K562 treated with DMSO at 1 percent for 24 hours (cell line): Measurements from ENCODE around the gene SPPL2B. TPM values are rescaled to one million over a fixed set of nuclear protein-coding genes. Genes with fewer than 3 reads are reported as not detected.

Source experiments
- total RNA-seq: library from RNA; unstranded; fragments of 300-600 nt; gene quantifications from 2 replicates; pipeline ENCODE4 v1.2.3, GENCODE V29; 2022; ENCODE audit warnings: low read depth; ENCODE audit not compliant: insufficient read depth

The SPPL2B gene, protein sequence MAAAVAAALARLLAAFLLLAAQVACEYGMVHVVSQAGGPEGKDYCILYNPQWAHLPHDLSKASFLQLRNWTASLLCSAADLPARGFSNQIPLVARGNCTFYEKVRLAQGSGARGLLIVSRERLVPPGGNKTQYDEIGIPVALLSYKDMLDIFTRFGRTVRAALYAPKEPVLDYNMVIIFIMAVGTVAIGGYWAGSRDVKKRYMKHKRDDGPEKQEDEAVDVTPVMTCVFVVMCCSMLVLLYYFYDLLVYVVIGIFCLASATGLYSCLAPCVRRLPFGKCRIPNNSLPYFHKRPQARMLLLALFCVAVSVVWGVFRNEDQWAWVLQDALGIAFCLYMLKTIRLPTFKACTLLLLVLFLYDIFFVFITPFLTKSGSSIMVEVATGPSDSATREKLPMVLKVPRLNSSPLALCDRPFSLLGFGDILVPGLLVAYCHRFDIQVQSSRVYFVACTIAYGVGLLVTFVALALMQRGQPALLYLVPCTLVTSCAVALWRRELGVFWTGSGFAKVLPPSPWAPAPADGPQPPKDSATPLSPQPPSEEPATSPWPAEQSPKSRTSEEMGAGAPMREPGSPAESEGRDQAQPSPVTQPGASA
- total RNA-seq, result 67.1 and 84.5 TPM in 2 replicates

DNA sequence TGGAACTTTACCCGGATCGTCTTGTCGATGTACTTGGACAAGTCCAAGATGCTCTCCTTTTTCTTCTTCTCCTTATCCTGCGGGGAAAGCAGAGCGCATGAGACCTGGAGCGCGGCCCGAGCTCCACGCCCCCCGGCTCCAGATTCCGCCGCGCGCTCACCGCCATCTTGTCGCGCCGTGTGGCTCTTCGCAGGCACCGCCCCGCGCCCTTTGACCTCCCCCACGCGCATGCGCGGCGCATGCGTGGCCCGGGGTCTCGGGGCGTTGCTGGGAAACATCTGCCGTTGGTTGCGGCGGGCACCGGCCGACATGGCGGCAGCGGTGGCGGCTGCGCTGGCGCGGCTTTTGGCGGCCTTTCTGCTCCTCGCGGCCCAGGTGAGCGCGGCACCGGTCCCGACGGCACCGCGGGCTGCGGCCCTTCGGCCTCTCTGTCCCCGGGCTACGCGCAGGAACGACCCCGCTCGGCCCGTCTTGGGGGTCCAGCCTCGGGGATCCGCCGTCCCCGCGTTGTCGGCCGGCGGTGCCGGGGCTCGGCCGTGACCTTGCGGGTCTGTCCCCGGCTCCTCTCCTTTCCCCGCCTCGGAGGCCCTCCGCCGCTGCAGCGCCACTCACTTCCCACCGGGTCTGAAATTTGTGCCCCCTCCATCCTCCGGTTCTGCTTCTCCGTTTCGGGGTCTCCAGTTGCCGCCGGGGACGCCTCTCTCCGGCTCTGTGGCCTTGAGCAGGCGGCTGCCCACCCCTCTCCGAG is at the start of gene SPPL2B, which contains the start of gene LSM7:
Gene SPPL2B, plus strand, starts transcription at position 284 of the 748 bp plus-strand sequence. Its CDS starts 26 bp downstream, at position 310.
Gene LSM7, minus strand, starts transcription at position 186 of the 748 bp plus-strand sequence. Its CDS starts 20 bp downstream, at position 166.

DNA sequence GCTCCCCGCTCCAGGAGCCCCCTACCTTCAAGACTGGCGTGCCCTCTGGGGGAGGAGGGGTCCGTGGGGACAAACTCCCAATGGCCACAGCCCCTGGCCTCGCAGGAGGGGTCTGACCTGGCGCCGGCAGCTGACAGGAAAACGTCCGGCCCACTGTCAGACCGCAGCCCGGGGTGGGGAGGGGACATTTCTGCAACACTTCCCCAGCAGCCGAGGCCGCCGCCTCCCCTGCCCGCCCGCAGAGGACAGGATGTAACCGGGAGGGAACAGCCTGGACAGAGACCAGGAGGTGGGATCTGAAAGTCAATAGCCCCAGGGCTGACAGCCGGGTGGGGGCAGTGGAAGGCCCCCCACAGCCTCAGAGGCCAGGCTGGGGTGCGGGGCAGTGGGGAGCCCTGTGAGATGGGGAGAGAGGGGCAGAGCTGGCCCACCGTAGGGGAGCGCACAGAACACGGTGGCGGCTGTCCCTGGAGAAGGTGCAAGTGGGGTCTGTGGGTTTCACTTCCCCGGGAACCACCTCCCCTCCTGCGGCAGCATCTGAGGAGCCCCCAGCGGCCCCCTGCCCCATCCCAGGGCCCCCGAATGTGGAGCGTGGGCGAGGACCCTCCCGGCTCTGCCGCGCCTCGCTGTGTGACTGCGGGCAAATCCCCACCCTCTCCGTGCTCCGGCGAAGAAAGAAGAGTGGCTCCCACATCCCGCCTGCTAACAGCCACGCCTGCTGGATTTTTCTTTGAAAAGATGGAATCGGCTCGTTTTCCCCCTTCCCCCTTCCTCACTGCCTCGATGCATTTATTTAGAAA is 46.2 kb upstream of the SPPL2B start, which contains the start of gene PEAK3:
Gene PEAK3, minus strand, starts transcription at position 114 of the 800 bp plus-strand sequence. CDS start 1,244 bp downstream, outside the sequence.

DNA sequence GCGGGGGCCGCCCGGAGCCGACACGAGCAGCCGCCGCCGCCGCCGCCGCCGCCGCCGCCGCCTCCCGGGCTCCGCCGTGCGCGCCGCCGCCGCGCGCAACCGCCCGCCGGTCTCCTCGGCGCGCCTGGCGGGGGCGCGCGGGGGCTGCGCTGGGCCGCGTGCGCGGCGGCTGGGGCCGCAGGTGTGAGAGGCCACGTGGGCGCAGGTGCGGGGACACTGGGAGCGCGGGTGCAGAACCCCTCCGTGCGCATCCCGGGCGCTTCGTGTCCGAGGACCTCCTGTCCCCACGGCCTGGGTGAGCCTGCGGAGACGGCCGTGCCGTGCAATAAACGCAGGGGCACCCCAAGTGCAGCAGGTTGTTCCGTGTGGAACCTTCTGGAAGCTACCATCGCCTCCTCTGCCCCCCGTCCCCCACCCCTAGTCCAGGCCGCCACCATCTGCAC is 20.3 kb upstream of the SPPL2B start, which contains the start of gene LINGO3:
Gene LINGO3, minus strand, starts transcription at position 41 of the 443 bp plus-strand sequence. CDS start 16,378 bp downstream, outside the sequence.

DNA sequence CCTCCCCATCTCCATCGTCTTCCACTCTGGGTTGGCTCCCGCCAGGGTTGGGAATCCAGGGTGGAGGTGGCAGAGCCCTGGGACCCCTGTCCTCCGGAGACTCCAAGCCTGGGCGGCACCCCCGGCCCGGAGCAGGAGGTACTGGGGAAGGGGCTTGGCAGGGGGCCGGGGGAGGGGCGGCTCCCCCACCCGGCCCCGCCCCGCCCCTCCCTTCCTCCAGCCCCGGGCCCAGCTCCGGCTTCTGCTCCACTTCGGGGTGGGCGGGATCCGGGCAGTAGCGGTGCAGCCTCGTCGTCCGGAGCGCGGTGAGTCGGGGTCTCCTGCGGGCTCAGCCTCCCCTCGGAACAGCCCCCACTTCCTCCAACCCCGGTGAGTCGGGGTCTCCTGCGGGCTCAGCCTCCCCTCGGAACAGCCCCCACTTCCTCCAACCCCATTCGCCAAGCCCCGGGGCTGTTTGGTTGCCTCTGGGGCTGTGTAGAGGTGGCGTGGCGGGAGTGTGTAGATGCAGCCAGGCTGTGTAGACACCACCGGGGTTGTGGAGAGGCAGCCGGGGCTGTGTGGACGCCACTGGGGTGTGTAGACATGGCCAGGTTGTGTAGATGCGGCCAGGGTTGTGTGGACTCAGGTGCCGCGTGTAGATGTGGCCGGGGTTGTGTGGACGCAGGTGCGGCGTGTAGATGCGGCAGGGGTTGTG is 31.7 kb downstream of the SPPL2B start, which contains the start of gene TMPRSS9:
Gene TMPRSS9, plus strand, starts transcription at position 274 of the 694 bp plus-strand sequence. CDS start 29,521 bp downstream, outside the sequence.

Other genes starting within 250 kb of the SPPL2B start
- gene MOB3A, start 232.4 kb upstream of the SPPL2B start, total RNA-seq, result 16.0 and 19.2 TPM in 2 replicates
- gene IZUMO4, start 231.8 kb upstream of the SPPL2B start, total RNA-seq, result 1.2 and 1.5 TPM in 2 replicates
- 126 and 128 TPM in 2 replicates for gene AP3D1, start 177.1 kb upstream of the SPPL2B start, total RNA-seq
- 44.4 and 47.7 TPM in 2 replicates for gene DOT1L, start 164.8 kb upstream of the SPPL2B start, total RNA-seq
- gene PLEKHJ1, start 92.4 kb upstream of the SPPL2B start, total RNA-seq, result 182 and 187 TPM in 2 replicates
- gene SF3A2, start 91.9 kb upstream of the SPPL2B start, total RNA-seq, result 110 and 119 TPM in 2 replicates
- gene AMH, start 79.4 kb upstream of the SPPL2B start, total RNA-seq, result 36.6 and 42.4 TPM in 2 replicates
- gene JSRP1, start 72.3 kb upstream of the SPPL2B start, total RNA-seq, result 0.89 TPM in 1 of 2 replicates, not detected in the other
- 0.09 and 0.31 TPM in 2 replicates for gene PEAK3, start 46.5 kb upstream of the SPPL2B start, total RNA-seq
- 1.3 and 1.7 TPM in 2 replicates for gene LINGO3, start 20.5 kb upstream of the SPPL2B start, total RNA-seq
- gene LSM7, start 98 bp upstream of the SPPL2B start, total RNA-seq, result 340 and 353 TPM in 2 replicates
- 0.37 and 1.0 TPM in 2 replicates for gene TMPRSS9, start 31.6 kb downstream of the SPPL2B start, total RNA-seq
- 50.2 and 62.2 TPM in 2 replicates for gene TIMM13, start 98.9 kb downstream of the SPPL2B start, total RNA-seq
- gene LMNB2, start 128.3 kb downstream of the SPPL2B start, total RNA-seq, result 76.1 and 82.0 TPM in 2 replicates
- gene GADD45B, start 147.4 kb downstream of the SPPL2B start, total RNA-seq, result 13.0 and 17.9 TPM in 2 replicates